Measurements from ENCODE around the gene CDC26.

The CDC26 gene

GRCh38 chr9:113293285-113293878 is 18.0 kb upstream of the CDC26 start:
- no peak overlapping the region for H3K9ac ChIP-seq (ENCODE audit: low read length)
- no peak overlapping the region for H2BK12ac ChIP-seq (ENCODE audit: low read length)
- peaks cover 21 to 39% of the 10 kb centered on the region in 2 experiments for H3K36me3 ChIP-seq (ENCODE audit: control insufficient read depth in 1 of 2, insufficient read depth in 2 of 2, low read length in 2 of 2)
- H2BK120ac ChIP-seq (ENCODE audit: insufficient read depth, low read length, poor library complexity) = no peak overlapping the region
- H3K4me2 ChIP-seq (ENCODE audit: low read length) = no peak overlapping the region
- no peaks in the 10 kb centered on the region for H3K79me1 ChIP-seq (ENCODE audit: low read length)
- H3K14ac ChIP-seq (ENCODE audit: low read length) = no peak overlapping the region
- H3K4me3 ChIP-seq (ENCODE audit: low read depth, low read length) = no peak overlapping the region
- DNase-seq = no peak
- H3K4me1 ChIP-seq (ENCODE audit: control insufficient read depth in 1 of 2, insufficient read depth in 2 of 2, low read length in 2 of 2) = no peaks in the 10 kb centered on the region
- H4K8ac ChIP-seq (ENCODE audit: low read depth, low read length) = no peak overlapping the region
- no peak overlapping the region for H2AK5ac ChIP-seq (ENCODE audit: low read length)
- H3K27me3 ChIP-seq (ENCODE audit: insufficient read depth, low read length) = no peaks in the 10 kb centered on the region
- H3K27ac ChIP-seq (ENCODE audit: low read depth, low read length) = no peak overlapping the region
- no peak overlapping the region for H2AFZ ChIP-seq (ENCODE audit: insufficient read depth, low read length, poor library complexity)
- H4K91ac ChIP-seq (ENCODE audit: low read depth, low read length) = no peak overlapping the region
- no peaks in the 10 kb centered on the region for H3K79me2 ChIP-seq (ENCODE audit: control insufficient read depth, insufficient read depth, low read length, poor library complexity)
- no peaks in the 10 kb centered on the region for H3K9me3 ChIP-seq (ENCODE audit: insufficient read depth, low read depth, low read length)
- H2BK5ac ChIP-seq (ENCODE audit: low read depth, low read length, poor library complexity) = no peak overlapping the region
- WGBS (ENCODE audit: extremely low coverage, insufficient coverage, insufficient read length) = no CpG with 5 or more reads among the region's 7 CpGs
- H4K12ac ChIP-seq (ENCODE audit: low read depth, low read length) = no peak overlapping the region
- no peak overlapping the region for H3K4ac ChIP-seq (ENCODE audit: low read depth, low read length)
- no peak overlapping the region for H3K18ac ChIP-seq (ENCODE audit: low read length)
- no peak overlapping the region for H3K23ac ChIP-seq (ENCODE audit: low read length)

DNA sequence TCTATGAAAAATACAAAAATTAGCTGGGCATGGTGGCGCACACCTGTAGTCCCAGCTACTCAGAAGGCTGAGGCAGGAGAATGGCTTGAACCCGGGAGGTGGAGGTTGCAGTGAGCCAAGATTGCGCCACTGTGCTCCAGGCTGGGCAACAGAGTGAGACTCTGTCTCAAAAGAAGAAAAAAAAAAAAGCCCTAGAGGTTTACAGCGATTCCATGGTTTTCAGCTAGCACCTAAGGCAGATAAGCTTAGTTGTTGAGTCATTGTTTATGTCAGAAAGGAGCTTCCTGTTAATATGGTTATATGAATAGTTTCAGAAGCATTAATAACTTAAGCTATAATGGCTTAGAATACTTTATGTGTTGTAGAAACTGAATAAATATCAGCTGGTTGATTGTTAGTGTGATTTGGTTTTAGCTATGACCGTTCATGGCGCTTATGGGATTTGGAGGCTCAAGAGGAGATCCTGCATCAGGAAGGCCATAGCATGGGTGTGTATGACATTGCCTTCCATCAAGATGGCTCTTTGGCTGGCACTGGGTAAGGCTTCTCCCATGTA is 14.8 kb upstream of the CDC26 start:
- H2BK12ac ChIP-seq (ENCODE audit: low read length) = no peak overlapping the region
- H3K9me3 ChIP-seq (ENCODE audit: insufficient read depth, low read depth, low read length) = no peaks in the 10 kb centered on the region
- H4K8ac ChIP-seq (ENCODE audit: low read depth, low read length) = no peak overlapping the region
- H3K23ac ChIP-seq (ENCODE audit: low read length) = no peak overlapping the region
- H4K12ac ChIP-seq (ENCODE audit: low read depth, low read length) = no peak overlapping the region
- no peak overlapping the region for H2BK120ac ChIP-seq (ENCODE audit: insufficient read depth, low read length, poor library complexity)
- no peak for DNase-seq
- no peak overlapping the region for H3K27ac ChIP-seq (ENCODE audit: low read depth, low read length)
- H3K4me3 ChIP-seq (ENCODE audit: low read depth, low read length) = no peak overlapping the region
- H3K4me1 ChIP-seq (ENCODE audit: control insufficient read depth in 1 of 2, insufficient read depth in 2 of 2, low read length in 2 of 2) = no peaks in the 10 kb centered on the region
- no CpG with 5 or more reads among the region's 6 CpGs for WGBS (ENCODE audit: extremely low coverage, insufficient coverage, insufficient read length)
- H3K14ac ChIP-seq (ENCODE audit: low read length) = no peak overlapping the region
- H3K27me3 ChIP-seq (ENCODE audit: insufficient read depth, low read length) = no peaks in the 10 kb centered on the region
- no peak overlapping the region for H4K91ac ChIP-seq (ENCODE audit: low read depth, low read length)
- H3K79me1 ChIP-seq (ENCODE audit: low read length) = no peaks in the 10 kb centered on the region
- no peak overlapping the region for H3K18ac ChIP-seq (ENCODE audit: low read length)
- H3K36me3 ChIP-seq (ENCODE audit: control insufficient read depth in 1 of 2, insufficient read depth in 2 of 2, low read length in 2 of 2) = peaks cover 31 to 59% of the 10 kb centered on the region in 2 experiments
- H2AFZ ChIP-seq (ENCODE audit: insufficient read depth, low read length, poor library complexity) = no peak overlapping the region
- H3K79me2 ChIP-seq (ENCODE audit: control insufficient read depth, insufficient read depth, low read length, poor library complexity) = no peaks in the 10 kb centered on the region
- H3K4me2 ChIP-seq (ENCODE audit: low read length) = no peak overlapping the region
- H3K9ac ChIP-seq (ENCODE audit: low read length) = no peak overlapping the region
- no peak overlapping the region for H2AK5ac ChIP-seq (ENCODE audit: low read length)
- H2BK5ac ChIP-seq (ENCODE audit: low read depth, low read length, poor library complexity) = no peak overlapping the region
- no peak overlapping the region for H3K4ac ChIP-seq (ENCODE audit: low read depth, low read length)

- no peak overlapping the region for H4K12ac ChIP-seq (ENCODE audit: low read depth, low read length)
Observed at GRCh38 chr9:113289091-113289490, 13.7 kb upstream of the CDC26 start.

DNA sequence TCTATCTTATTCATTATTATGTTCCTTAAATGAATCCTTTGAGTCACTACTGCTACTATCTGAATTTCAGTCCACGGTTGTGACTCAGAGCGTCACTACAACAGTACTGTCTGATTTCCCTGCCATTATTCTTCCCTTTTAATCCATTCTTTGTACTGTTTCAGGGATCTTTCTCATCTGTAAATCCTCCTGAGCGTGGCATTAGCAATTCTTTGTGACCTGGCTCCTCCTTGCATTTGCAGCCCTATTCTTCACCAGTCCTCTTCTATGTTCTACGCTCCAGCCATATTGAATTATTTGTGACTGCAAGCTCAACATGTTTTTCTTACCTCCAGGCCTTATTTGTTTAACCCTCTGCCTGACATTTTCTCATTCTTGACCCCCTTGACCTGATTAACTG is 6.0 kb upstream of the CDC26 start:
- Histone ChIP-seq H4K8ac (ENCODE audit: low read depth, low read length) (no peak overlapping the region), H3K79me2 (ENCODE audit: control insufficient read depth, insufficient read depth, low read length, poor library complexity) (no peaks in the 10 kb centered on the region), H2AFZ (ENCODE audit: insufficient read depth, low read length, poor library complexity) (no peak overlapping the region), H3K27me3 (ENCODE audit: insufficient read depth, low read length) (no peaks in the 10 kb centered on the region), H3K27ac (ENCODE audit: low read depth, low read length) (no peak overlapping the region), H3K9me3 (ENCODE audit: insufficient read depth, low read depth, low read length) (no peaks in the 10 kb centered on the region), H2BK5ac (ENCODE audit: low read depth, low read length, poor library complexity) (no peak overlapping the region), H2BK120ac (ENCODE audit: insufficient read depth, low read length, poor library complexity) (no peak overlapping the region), H3K4me2 (ENCODE audit: low read length) (no peak overlapping the region), H2AK5ac (ENCODE audit: low read length) (no peak overlapping the region), H3K14ac (ENCODE audit: low read length) (no peak overlapping the region), H3K4me1 (ENCODE audit: control insufficient read depth in 1 of 2, insufficient read depth in 2 of 2, low read length in 2 of 2) (peaks cover 0 to 1% of the 10 kb centered on the region in 2 experiments), H2BK12ac (ENCODE audit: low read length) (no peak overlapping the region), H4K12ac (ENCODE audit: low read depth, low read length) (no peak overlapping the region), H3K18ac (ENCODE audit: low read length) (no peak overlapping the region), H3K9ac (ENCODE audit: low read length) (no peak overlapping the region), H3K36me3 (ENCODE audit: control insufficient read depth in 1 of 2, insufficient read depth in 2 of 2, low read length in 2 of 2) (peaks cover 30 to 61% of the 10 kb centered on the region in 2 experiments), H3K4me3 (ENCODE audit: low read depth, low read length) (no peak overlapping the region), H3K23ac (ENCODE audit: low read length) (no peak overlapping the region), H4K91ac (ENCODE audit: low read depth, low read length) (no peak overlapping the region), H3K4ac (ENCODE audit: low read depth, low read length) (no peak overlapping the region), H3K79me1 (ENCODE audit: low read length) (no peaks in the 10 kb centered on the region)
- no peak for DNase-seq
- no CpG with 5 or more reads among the region's 4 CpGs for WGBS (ENCODE audit: extremely low coverage, insufficient coverage, insufficient read length)

More at GRCh38 chr9:113289091-113289490, 13.7 kb upstream of the CDC26 start:
- peaks cover 33 to 67% of the 10 kb centered on the region in 2 experiments for H3K36me3 ChIP-seq (ENCODE audit: control insufficient read depth in 1 of 2, insufficient read depth in 2 of 2, low read length in 2 of 2)
- H2BK5ac ChIP-seq (ENCODE audit: low read depth, low read length, poor library complexity) = no peak overlapping the region
- no CpG with 5 or more reads among the region's 2 CpGs for WGBS (ENCODE audit: extremely low coverage, insufficient coverage, insufficient read length)
- H2BK12ac ChIP-seq (ENCODE audit: low read length) = no peak overlapping the region
- H3K14ac ChIP-seq (ENCODE audit: low read length) = no peak overlapping the region
- H3K18ac ChIP-seq (ENCODE audit: low read length) = no peak overlapping the region
- no peak overlapping the region for H4K8ac ChIP-seq (ENCODE audit: low read depth, low read length)
- no peaks in the 10 kb centered on the region for H3K27me3 ChIP-seq (ENCODE audit: insufficient read depth, low read length)
- no peak for DNase-seq
- no peak overlapping the region for H3K4me3 ChIP-seq (ENCODE audit: low read depth, low read length)
- no peak overlapping the region for H3K27ac ChIP-seq (ENCODE audit: low read depth, low read length)
- no peaks in the 10 kb centered on the region for H3K79me1 ChIP-seq (ENCODE audit: low read length)
- H3K79me2 ChIP-seq (ENCODE audit: control insufficient read depth, insufficient read depth, low read length, poor library complexity) = no peaks in the 10 kb centered on the region
- H3K23ac ChIP-seq (ENCODE audit: low read length) = no peak overlapping the region
- H3K4me2 ChIP-seq (ENCODE audit: low read length) = no peak overlapping the region
- no peak overlapping the region for H3K4ac ChIP-seq (ENCODE audit: low read depth, low read length)
- no peaks in the 10 kb centered on the region for H3K4me1 ChIP-seq (ENCODE audit: control insufficient read depth in 1 of 2, insufficient read depth in 2 of 2, low read length in 2 of 2)
- no peak overlapping the region for H2AFZ ChIP-seq (ENCODE audit: insufficient read depth, low read length, poor library complexity)
- no peak overlapping the region for H2BK120ac ChIP-seq (ENCODE audit: insufficient read depth, low read length, poor library complexity)
- no peak overlapping the region for H3K9ac ChIP-seq (ENCODE audit: low read length)
- no peak overlapping the region for H2AK5ac ChIP-seq (ENCODE audit: low read length)
- no peaks in the 10 kb centered on the region for H3K9me3 ChIP-seq (ENCODE audit: insufficient read depth, low read depth, low read length)
- no peak overlapping the region for H4K91ac ChIP-seq (ENCODE audit: low read depth, low read length)
